Retinal pigment epithelial cell (primary cell): ENCODE measurements around the gene VPS50.

Experiments used
- DNase-seq: peaks from one replicate; pipeline ENCODE4 v3.0.0-alpha.2; 2010; ENCODE audit warnings: low read depth
- H3K4me3 ChIP-seq: 2 replicates; pipeline ENCODE4 v1.5.1; 2011; ENCODE audit warnings: mild to moderate bottlenecking, low read length, control low read depth, moderate library complexity
- TF ChIP-seq, protein P1 (sequence below): conservative IDR thresholded peaks from 2 replicates; pipeline ENCODE4 v1.5.1; 2011; ENCODE audit warnings: low read depth, low read length, control low read depth, inconsistent platforms

Gene VPS50

DNA sequence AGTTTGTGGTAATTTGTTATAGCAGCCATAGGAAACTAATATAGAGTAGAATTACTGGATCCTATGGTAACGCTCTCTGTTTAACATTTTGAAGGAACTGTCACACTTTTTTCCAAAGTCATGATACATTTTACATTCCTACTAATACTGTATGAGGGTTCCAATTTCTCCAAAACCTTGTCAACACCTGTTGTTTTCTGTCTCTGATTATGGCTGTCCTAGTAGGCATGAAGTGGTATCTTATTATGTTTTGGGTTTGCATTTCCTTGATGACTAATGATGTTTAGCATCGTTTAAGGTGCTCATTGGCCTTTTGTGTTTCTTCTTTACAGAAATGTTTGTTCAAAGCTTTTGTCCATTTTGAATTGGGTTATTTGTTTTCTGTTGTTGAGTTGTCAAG lies 69.6 kb downstream of the VPS50 start:
- H3K4me3 ChIP-seq: no peak overlapping the region
- no peak for DNase-seq
- TF ChIP-seq, protein P1, sequence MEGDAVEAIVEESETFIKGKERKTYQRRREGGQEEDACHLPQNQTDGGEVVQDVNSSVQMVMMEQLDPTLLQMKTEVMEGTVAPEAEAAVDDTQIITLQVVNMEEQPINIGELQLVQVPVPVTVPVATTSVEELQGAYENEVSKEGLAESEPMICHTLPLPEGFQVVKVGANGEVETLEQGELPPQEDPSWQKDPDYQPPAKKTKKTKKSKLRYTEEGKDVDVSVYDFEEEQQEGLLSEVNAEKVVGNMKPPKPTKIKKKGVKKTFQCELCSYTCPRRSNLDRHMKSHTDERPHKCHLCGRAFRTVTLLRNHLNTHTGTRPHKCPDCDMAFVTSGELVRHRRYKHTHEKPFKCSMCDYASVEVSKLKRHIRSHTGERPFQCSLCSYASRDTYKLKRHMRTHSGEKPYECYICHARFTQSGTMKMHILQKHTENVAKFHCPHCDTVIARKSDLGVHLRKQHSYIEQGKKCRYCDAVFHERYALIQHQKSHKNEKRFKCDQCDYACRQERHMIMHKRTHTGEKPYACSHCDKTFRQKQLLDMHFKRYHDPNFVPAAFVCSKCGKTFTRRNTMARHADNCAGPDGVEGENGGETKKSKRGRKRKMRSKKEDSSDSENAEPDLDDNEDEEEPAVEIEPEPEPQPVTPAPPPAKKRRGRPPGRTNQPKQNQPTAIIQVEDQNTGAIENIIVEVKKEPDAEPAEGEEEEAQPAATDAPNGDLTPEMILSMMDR: no peak

GRCh38 chr7:93307131-93307660 lies 75.0 kb downstream of the VPS50 start:
- TF ChIP-seq, protein P1: no peak
- H3K4me3 ChIP-seq: no peak overlapping the region
- no peak for DNase-seq

DNA sequence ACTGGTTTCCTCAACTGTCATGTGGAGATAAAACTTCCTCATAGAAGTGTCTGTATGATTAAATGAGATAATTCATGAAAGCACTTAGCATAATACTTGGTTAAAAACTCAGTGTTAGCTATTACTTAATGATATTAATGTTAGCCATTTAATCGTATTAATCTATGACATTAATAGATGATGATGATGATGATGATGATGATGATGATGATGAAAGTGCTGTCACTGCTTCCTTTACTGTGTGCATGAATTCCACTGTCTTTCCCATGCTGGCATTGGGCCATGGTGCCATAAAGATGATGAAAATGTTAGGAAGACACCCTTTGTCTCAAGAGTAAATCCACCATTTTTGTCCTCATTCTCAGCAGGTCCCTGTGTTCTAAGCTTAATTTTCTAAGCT lies 75.8 kb downstream of the VPS50 start:
- no peak overlapping the region for H3K4me3 ChIP-seq
- TF ChIP-seq, protein P1: no peak
- no peak for DNase-seq

DNA sequence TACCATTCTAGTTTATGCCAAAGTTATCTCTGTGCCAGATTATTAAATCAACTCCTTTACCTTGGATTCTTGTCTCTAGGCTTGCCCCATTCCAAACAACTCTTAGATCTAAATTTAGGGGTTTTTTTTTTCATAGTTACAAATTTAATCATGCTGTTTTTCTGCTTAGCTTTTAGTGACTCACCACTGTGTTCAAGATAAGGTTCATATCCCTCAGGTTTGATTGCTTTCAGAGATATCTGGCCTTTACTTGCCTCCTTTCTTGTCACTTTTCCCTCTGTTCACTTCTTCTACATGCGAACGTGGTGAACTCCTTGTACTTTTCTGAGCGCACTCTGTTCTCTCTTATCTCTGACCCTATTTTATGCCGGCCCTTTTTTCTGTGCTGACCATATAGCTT lies 78.2 kb downstream of the VPS50 start:
- no peak for DNase-seq
- H3K4me3 ChIP-seq: no peak overlapping the region
- TF ChIP-seq, protein P1: no peak

- H3K4me3 ChIP-seq: no peak overlapping the region
- TF ChIP-seq, protein P1: no peak
- no peak for DNase-seq
These were observed 82.3 kb downstream of the VPS50 start for GRCh38 chr7:93314449-93314848.

- TF ChIP-seq, protein P1: no peak
- H3K4me3 ChIP-seq: no peak overlapping the region
- DNase-seq: no peak
These were observed 83.7 kb downstream of the VPS50 start for GRCh38 chr7:93315896-93316295.

DNA sequence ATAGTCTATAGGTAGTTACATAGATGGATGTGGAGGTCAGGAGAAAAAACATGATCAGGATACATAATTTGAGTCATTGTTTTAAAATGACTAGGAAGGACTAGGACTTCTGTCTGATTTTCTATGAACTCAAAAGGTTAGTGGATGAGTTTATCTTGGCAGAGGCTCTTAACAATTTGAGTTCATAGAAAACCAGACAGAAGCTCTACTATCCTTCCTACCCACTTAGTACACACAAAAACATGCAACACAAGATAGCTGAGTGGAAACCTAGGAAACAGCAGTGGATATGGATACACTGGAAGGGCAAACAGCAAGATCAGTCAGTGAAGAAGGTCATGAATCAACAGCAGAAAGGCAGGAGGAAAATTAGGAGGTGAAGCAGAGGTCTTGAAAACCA lies 84.6 kb downstream of the VPS50 start:
- H3K4me3 ChIP-seq: no peak overlapping the region
- no peak for DNase-seq
- TF ChIP-seq, protein P1: no peak
